Endothelial cell of umbilical vein (primary cell): ENCODE data around the gene TMPRSS7.

Source experiments
- CTCF ChIP-seq, 2 donors: IDR thresholded peaks; 1 replicate in 1 of 2; 2 replicates in 1 of 2; pipeline ENCODE4 v1.5.1; 2011; ENCODE audit warnings: low read length in 2 of 2, mild to moderate bottlenecking in 2 of 2, moderate library complexity in 2 of 2, control low read depth in 1 of 2, inconsistent platforms in 1 of 2, low read depth in 1 of 2; ENCODE audit not compliant: insufficient read depth in 1 of 2; ENCODE audit errors: extremely low read depth in 1 of 2
- FOS ChIP-seq: IDR thresholded peaks from 2 replicates; pipeline ENCODE4 v1.6.1; 2011; ENCODE audit warnings: mild to moderate bottlenecking, low read length, moderate library complexity, borderline replicate concordance; ENCODE audit not compliant: insufficient read depth
- POLR2A ChIP-seq: IDR thresholded peaks from 2 replicates; pipeline ENCODE4 v1.6.1; 2012; ENCODE audit warnings: low read depth, mild to moderate bottlenecking, control low read depth, low read length
- POLR2AphosphoS5 ChIP-seq: IDR thresholded peaks from 2 replicates; pipeline ENCODE4 v1.6.1; 2012; ENCODE audit warnings: low read depth, mild to moderate bottlenecking, control low read depth, low read length, moderate library complexity; ENCODE audit not compliant: insufficient read depth

DNA sequence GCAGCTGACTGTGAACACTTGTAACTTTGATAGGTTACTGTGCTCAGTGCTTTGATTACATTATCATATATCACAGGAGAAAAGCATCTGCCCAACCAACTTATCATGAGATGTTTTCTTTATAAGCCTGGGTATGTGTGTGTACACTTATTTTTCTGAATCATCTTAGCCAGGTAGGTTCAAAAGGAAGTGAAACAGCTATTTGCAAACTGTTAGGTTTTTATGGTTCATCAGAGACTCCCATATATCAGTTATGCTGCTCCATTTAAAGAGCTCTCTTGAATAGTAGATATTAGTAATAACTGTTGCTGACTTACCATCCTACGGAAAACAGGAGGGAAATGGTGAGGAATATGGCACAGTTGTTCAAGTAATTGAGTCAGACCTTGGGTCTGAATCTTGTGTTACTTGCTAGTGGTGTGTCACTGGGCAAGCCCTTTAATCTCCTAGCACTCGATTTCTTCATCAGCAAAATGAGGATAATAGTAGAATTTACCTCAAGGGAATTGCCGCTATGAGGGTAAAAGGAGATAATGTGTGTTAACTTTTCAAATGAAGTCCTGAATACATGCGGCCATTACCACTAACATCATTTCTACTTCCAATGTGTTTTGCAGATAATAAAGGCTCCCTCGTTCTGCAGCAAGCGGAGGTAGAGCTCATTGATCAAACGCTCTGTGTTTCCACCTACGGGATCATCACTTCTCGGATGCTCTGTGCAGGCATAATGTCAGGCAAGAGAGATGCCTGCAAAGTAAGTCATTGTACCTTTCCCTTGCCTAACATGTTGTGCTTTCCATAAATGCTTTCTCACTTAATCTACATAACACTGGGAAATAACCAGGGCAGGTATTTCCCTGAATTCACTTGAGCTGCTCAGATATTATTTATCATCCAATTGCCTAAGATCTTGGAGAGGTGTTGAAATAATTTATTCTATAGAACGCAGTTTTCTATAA, 43.9 kb downstream of the TMPRSS7 start:
- TF ChIP-seq CTCF (IDR thresholded peaks at IDR 0.05; ENCODE audit: extremely low read depth in 1 of 2, insufficient read depth in 1 of 2, low read depth in 1 of 2, low read length in 2 of 2) (no peak), POLR2A (no peak), FOS (no peak), POLR2AphosphoS5 (no peak)
